OCI-LY7 (cell line): ENCODE data around the gene GALNT1. TPM values are rescaled to one million over a fixed set of nuclear protein-coding genes. Genes with fewer than 3 reads are reported as not detected.

Experiments
- BruUV-seq: library from RNA; stranded (reverse); fragments of 400-500 nt; replicated peaks from 2 replicates; lab custom pipeline; 2021; lab: Mats Ljungman, UMichigan
- CTCF ChIA-PET: fragments of 300-600 bp; sonication (Branson Sonifier 250); formaldehyde crosslinking; loops from one replicate; lab custom pipeline; 2022; ENCODE audit warnings: antibody characterized with exemption; ENCODE audit not compliant: unreplicated experiment; lab: Charles Lee
- POLR2A ChIA-PET: fragments of 300-600 bp; sonication (Branson Sonifier 250); formaldehyde crosslinking; loops from one replicate; lab custom pipeline; 2022; ENCODE audit warnings: antibody characterized with exemption; lab: Charles Lee
- DNase-seq: peaks from one replicate; pipeline ENCODE4 v3.0.0-alpha.2; 2015; ENCODE audit warnings: low spot score
- H2AFZ ChIP-seq: fragments of 200-600 bp; sonication (generic), shearing (Covaris generic); 2 replicates; pipeline ENCODE4 v1.6.1; 2014; ENCODE audit warnings: mild to moderate bottlenecking, antibody characterized with exemption, low read length, moderate library complexity
- H3K27ac ChIP-seq: fragments of 200-600 bp; sonication (generic); 2 replicates; pipeline ENCODE4 v1.5.1; 2014; ENCODE audit warnings: mixed run types, low read depth, mild to moderate bottlenecking, moderate library complexity, low read length, inconsistent platforms; ENCODE audit not compliant: poor library complexity, severe bottlenecking
- H3K36me3 ChIP-seq: fragments of 200-600 bp; sonication (generic); 2 replicates; pipeline ENCODE4 v1.6.1; 2014; ENCODE audit warnings: mild to moderate bottlenecking, antibody characterized with exemption, low read length, moderate library complexity, mixed read lengths; ENCODE audit not compliant: insufficient read depth
- H3K4me1 ChIP-seq: fragments of 200-600 bp; sonication (generic); 2 replicates; pipeline ENCODE4 v1.5.1; 2014; ENCODE audit warnings: mild to moderate bottlenecking, low read length; ENCODE audit not compliant: insufficient read depth, poor library complexity, severe bottlenecking
- H3K4me2 ChIP-seq: fragments of 200-600 bp; sonication (generic); 2 replicates; pipeline ENCODE4 v1.6.1; 2014; ENCODE audit warnings: mild to moderate bottlenecking, low read length
- H3K4me3 ChIP-seq: fragments of 200-600 bp; sonication (generic); 2 replicates; pipeline ENCODE4 v1.5.1; 2014; ENCODE audit warnings: mild to moderate bottlenecking, low read depth, low read length; ENCODE audit not compliant: poor library complexity, severe bottlenecking
- H3K79me2 ChIP-seq: fragments of 200-600 bp; sonication (generic); 2 replicates; pipeline ENCODE4 v1.6.1; 2016; ENCODE audit warnings: low read depth, mild to moderate bottlenecking, low read length, moderate library complexity, mixed read lengths; ENCODE audit not compliant: insufficient read depth
- H3K9me2 ChIP-seq: fragments of 200-600 bp; sonication (generic); 2 replicates; pipeline ENCODE4 v1.6.1; 2016; ENCODE audit warnings: mild to moderate bottlenecking, low read length, mixed read lengths; ENCODE audit not compliant: insufficient read depth
- H3K9me3 ChIP-seq: fragments of 200-600 bp; sonication (generic); 2 replicates; pipeline ENCODE4 v1.6.1; 2014; ENCODE audit warnings: mild to moderate bottlenecking, mixed run types, low read length, mixed read lengths
- H4K20me1 ChIP-seq: fragments of 200-600 bp; sonication (generic); 2 replicates; pipeline ENCODE4 v1.6.1; 2014; ENCODE audit warnings: mild to moderate bottlenecking, antibody characterized with exemption, low read length, moderate library complexity, mixed read lengths; ENCODE audit not compliant: insufficient read depth
- CTCF ChIP-seq: fragments of 200-600 bp; sonication (generic); conservative IDR thresholded peaks from 2 replicates; pipeline ENCODE4 v1.5.1; 2014; ENCODE audit warnings: mild to moderate bottlenecking, antibody characterized with exemption, low read length, moderate library complexity, mixed read lengths
- EZH2phosphoT487 ChIP-seq: fragments of 200-600 bp; sonication (generic); IDR thresholded peaks from 2 replicates; pipeline ENCODE4 v1.6.1; 2018; ENCODE audit warnings: low read depth, borderline replicate concordance, mild to moderate bottlenecking, mixed run types, antibody characterized with exemption, low read length, moderate library complexity, mixed read lengths
- intact Hi-C: fragments of 100-400 bp; cut with micrococcal nuclease; formaldehyde crosslinking; loops from one replicate; pipeline ENCODE4 v1.10.0; 2022; ENCODE audit not compliant: unreplicated experiment
- total RNA-seq, 2 experiments: library from RNA; depleted of rRNA in 1 of 2; stranded (reverse); fragments of >200 nt in 1 of 2; shearing (Covaris generic) in 1 of 2; gene quantifications; 2 replicates each; pipeline ENCODE4 v1.2.3, GENCODE V29; 2014 to 2022

The GALNT1 gene
- total RNA-seq, 2 experiments from 2014 or later: 22.0 to 37.2 TPM

- ChIA-PET CTCF (no interaction called here), POLR2A (interaction anchor here (0.7 kb wide), 2 partner anchors 34 to 194 kb away, joined by 3 read pairs; no protein-coding TSS in a partner anchor)
- intact Hi-C loops: loop anchor here (5.0 to 10.0 kb wide), 2 partner anchors 171 to 392 kb away; partner anchors contain the start of gene RMP24
Measured at GRCh38 chr18:35582899-35583558, 1.5 kb downstream of the GALNT1 start.

GRCh38 chr18:35584735-35585134 is 3.2 kb downstream of the GALNT1 start:
- Histone ChIP-seq H3K27ac (no peak overlapping the region), H3K4me3 (no peak overlapping the region), H2AFZ (no peak overlapping the region), H3K9me2 (no peaks in the 10 kb centered on the region), H3K4me1 (peaks cover 26% of the 10 kb centered on the region), H3K4me2 (no peak overlapping the region), H3K9me3 (peaks cover 21% of the 10 kb centered on the region; the same call in 1 of the 2 replicates), H4K20me1 (no peaks in the 10 kb centered on the region; the same call in 1 of the 2 replicates), H3K36me3 (no peaks in the 10 kb centered on the region; the same call in 1 of the 2 replicates), H3K79me2 (peaks cover 33% of the 10 kb centered on the region; the same call in 1 of the 2 replicates)
- DNase-seq: no peak
- POLR2A ChIA-PET: no interaction called here
- CTCF ChIA-PET: no interaction called here
- no TSS peak for BruUV-seq
- intact Hi-C loops: loop anchor here (5.0 to 10.0 kb wide), 2 partner anchors 172 to 390 kb away; partner anchors contain the start of gene RMP24
- TF ChIP-seq EZH2phosphoT487: no peak
- TF ChIP-seq CTCF: no peak

More at GRCh38 chr18:35582899-35583558, 1.5 kb downstream of the GALNT1 start:
- H2AFZ ChIP-seq: no peak overlapping the region
- H3K9me3 ChIP-seq: peaks cover 12% of the 10 kb centered on the region; the same call in 1 of the 2 replicates
- peak overlapping the region; percentile 82 for H3K4me3 ChIP-seq
- H3K27ac ChIP-seq: no peak overlapping the region
- H4K20me1 ChIP-seq: no peaks in the 10 kb centered on the region; the same call in 1 of the 2 replicates
- H3K79me2 ChIP-seq: peaks cover 27% of the 10 kb centered on the region; the same call in 1 of the 2 replicates
- TF ChIP-seq EZH2phosphoT487: no peak
- TF ChIP-seq CTCF: no peak
- peaks cover 18% of the 10 kb centered on the region for H3K4me1 ChIP-seq
- peak overlapping the region; percentile 98 for H3K4me2 ChIP-seq
- H3K9me2 ChIP-seq: no peaks in the 10 kb centered on the region
- DNase-seq: peak; percentile 16
- no TSS peak for BruUV-seq
- no peaks in the 10 kb centered on the region; the same call in 1 of the 2 replicates for H3K36me3 ChIP-seq
